ENCODE results near the gene ATP10A.
A peak's percentile ranks its signal among the peaks of the same experiment; 100 is the strongest.
"Not testable (repeated sequence)": the region's sequence is repeated elsewhere in the genome, so short reads cannot be mapped to it uniquely, and the experiment has no call there.

Gene ATP10A

DNA sequence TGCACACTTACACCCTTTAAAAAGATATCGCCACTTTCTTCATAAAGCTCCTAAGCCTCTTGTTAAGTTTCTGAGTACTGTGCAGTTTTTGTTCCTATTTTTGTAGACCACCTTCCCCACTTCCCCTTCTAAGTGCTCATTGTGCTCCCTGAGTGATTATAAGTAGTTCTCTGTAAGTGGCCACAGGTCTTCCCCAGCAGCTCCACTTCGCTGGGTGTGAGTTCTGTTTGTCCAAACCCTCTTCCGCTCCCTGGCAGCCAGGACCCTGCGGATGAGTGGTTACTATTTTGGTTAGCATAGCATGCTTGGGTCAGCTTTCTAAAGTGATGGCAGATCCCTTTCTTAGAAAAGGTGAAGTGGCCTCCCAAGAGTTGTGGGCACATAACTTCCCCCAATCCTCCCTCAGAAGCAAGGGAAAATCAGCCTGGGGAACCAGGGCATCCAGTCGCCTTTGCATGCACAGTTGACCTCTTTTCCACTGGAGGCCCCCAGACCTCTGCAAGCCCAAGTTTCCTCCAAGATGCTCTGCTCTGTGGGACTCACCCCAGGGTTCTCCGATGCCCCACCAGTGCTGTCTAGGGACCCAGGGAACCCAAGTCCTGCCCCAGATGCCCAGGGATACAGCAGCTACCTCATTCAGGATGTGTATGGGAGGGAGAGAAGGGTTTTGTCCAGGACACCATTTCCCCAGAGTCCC, 69.6 kb downstream of the ATP10A start:
- no peak for DNase-seq

- no peak for DNase-seq
Observed at GRCh38 chr15:25792128-25792527, 71.0 kb downstream of the ATP10A start.

- DNase-seq = no peak
Observed at GRCh38 chr15:25790000-25790660, 73.0 kb downstream of the ATP10A start.

DNA sequence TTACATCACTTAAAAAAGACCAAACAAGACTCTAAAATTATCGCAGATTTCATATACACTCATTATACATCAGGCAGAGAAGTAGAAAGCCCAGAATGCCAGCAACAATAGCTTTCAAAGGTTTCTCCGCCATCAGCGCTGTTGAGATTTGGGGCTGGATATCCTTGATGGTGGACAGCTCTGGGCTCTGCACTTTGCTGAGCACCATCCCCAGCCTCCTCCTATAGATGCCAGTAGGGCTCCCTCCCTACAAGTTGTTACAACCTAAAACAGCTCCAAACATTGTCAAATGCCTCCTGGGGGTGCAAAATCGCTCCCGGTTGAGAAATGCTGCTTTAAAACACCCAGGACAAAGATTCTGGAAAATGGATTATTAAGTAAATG, 73.5 kb downstream of the ATP10A start:
- DNase-seq = no peak

DNA sequence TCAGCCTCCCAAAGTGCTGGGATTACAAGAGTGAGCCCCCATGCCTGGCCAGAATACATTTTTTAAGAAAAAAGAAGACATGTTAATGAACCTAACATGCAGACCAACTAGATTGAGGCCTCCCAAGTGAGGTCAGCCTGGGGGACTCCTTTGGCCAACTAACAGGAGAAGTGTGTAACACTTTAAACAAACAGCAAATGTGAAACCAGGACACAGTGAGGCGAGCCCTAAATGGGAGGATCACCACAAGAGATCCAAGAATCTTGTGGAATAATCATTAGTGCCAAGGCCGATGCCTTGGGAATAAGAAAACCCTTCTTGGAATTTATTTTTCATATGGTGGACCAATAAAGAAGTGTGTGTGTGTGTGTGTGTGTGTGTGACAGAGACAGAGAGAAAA, 73.9 kb downstream of the ATP10A start:
- DNase-seq = no peak

GRCh38 chr15:25787855-25788520, 75.1 kb downstream of the ATP10A start:
- DNase-seq = no peak

DNA sequence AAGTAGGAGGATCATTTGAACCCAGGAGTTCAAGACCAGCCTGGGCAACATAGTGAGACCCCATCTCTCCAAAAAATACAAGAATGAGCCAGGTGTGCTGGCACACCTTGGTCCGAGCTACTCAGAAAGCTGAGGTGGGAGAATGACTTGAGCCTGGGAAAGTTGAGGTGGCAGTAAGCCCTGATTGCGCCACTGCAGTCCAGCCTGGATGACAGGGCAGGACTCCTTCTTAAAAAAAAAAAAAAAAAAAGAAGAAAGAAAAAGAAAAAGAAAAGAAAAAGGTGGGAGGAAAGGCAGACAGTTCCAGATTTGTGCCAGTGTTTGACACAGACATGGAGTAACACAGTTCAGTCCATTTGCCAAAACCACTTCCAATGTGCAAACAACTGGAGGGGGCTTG, 75.7 kb downstream of the ATP10A start:
- no peak for DNase-seq

DNA sequence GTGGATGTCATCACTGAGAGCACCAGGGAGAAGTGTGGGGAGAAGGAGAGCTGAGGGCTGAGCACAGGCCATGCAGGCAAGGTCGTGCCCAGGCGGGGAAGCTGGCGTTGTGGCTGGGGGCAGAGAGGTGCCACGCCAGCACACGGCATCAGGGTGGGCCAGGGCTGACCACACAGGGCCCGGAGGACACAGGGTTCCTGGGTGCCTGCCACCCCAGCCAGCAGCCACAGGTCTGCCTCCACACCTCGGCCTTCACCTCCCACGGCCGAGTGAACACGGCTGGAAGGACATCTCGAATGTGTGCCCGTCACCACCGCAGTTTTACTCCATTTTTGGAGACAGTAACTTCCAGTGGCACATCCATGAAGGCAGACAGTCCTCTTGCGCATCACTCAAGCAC, 77.1 kb downstream of the ATP10A start:
- no peak for DNase-seq

GRCh38 chr15:25785641-25786025, 77.5 kb downstream of the ATP10A start:
- no peak for DNase-seq

- no peak for DNase-seq
Observed at GRCh38 chr15:25784876-25785640, 78.1 kb downstream of the ATP10A start.

DNA sequence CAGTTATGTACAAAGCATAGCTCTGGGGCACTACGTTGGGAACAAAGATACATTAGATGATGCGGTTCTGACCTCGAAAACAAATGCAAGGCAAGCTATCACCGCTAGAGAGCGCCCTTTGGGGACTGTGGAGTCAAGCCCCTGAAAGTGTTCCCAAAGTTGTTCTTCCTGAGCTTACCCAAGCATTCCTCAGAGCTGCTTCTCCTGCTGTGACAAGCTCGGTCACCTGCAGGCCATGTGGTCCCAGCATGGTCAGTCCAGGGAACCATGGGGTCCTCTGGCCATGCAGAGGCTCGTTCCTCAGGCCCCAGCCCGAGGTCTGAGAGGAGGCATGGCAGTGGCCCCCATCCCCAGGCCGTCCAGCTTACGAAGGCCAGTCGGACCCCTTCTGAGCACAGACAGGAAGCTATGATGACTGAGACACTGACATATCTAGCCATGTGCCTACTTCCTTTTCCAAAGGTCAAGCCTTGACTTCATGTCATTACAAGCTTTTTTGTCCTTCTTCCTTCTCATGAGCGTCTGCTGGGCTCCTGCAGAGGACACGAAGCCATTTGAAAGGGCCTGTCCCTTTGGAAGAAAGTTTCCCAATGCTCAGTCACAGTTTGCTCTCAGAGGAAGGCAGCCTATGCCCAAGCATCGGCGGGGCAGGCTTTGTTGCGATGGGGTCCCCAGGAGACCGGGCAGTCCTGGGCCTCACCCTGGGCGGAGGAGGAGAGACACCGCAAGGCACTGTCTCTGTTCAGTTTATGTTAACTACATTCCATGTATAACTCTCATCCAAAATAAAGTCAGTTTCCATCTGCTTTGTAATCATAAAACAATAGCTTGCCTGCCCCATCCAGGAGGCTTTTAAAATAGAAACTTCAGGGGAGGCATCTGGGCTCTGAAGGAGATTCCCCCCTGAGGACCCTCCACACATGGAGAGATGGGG, 79.3 kb downstream of the ATP10A start:
- no peak for DNase-seq

GRCh38 chr15:25783134-25783533, 80.0 kb downstream of the ATP10A start:
- DNase-seq = no peak

- DNase-seq = no peak
Observed at GRCh38 chr15:25780479-25781255, 82.5 kb downstream of the ATP10A start.

DNA sequence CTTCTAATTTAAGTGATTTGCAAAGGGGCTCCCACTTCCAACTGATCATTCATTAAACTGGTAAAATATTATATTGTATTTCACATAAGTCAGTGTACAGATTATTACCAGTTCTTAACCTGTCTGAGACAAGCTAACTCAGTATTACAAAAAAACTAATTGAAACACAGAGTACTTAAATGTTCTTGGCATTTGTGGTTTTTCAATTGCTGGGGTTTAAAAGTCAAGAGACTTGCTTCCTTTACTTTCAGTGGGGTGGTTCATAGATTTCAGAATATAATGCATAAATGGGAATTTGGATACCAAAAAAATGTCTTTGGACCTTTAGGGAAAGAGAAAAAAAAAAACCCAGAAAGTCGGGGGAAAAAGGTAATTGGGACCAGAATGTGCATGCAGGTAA, 85.0 kb downstream of the ATP10A start:
- no peak for DNase-seq

DNA sequence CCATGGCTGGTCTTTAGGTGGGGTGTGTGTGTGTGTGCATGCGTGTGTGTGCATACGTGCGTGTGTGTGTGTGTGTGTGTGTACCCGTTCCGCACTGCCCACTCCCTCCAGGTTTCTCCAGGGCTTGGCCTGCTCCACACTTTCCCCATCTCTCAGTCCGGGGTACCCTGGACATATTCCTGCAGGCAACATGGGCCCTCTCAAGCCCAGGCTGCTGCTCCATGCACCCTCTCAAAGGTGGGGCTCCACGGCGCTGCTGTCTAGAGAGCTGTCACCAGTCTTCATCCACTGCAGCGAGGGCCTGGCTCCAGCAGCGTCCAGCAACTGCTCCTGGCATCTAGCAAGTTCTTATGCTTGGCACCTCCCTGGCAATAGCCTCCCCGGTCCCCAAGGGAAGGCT, 86.1 kb downstream of the ATP10A start:
- DNase-seq = no peak

DNA sequence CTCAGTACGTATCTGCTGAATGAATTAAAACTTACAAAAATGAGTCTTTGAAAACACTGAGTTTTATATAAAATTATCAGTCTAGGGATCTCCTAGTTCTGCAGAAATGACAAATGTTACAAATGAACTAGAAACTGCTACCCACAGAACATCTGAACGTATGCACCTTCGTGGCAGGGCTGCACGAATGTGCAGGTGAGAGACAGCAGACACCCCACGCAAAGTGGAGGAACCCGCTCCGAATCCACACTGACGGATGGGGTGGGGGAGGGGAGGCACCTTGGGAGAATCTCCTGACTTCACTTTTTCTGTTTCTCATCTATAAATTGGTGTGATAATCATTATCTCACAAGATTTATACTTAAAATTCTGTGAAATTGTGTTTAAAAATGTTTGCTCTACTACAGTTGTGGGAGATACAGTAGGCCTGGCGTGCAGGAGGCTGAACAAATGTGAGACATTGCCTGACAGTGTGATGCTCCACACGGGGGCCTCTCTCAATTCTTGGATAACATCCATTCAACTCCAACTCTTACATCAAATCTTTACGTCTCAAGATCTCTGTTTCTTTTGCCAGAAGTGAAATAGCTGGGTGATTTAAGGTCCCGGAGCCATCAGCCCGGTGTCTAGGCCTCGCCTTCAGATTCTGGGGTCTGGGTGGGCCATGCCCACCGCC, 86.9 kb downstream of the ATP10A start:
- DNase-seq = no peak

DNA sequence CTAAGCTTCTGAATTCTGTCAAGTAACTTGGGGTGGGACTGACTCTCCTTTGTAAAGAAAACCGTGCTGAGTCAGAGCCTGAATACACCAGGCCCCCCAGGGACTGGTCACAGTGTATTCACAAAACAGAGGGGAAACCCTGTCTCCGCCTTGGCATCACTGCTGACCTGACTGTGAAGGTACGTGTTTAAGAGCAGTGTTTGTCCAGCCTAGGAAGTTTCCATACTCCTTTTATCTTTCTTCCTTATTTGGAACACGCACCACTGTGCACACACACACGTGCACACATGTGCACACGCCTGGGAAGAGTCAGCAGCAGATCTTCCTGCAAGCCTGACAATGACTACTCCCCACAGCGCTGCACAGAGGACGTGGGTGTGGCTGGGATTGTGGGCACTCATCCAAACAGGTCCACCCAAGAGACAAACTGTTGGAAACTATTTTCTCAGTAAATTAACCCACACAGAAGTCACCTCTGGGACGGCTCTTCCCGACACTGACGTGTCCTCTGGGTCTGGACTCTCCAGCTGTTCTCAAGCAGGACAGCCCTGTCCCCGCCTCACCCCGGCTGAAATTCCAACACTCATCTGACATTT, 87.7 kb downstream of the ATP10A start:
- peak; percentile 10 for DNase-seq

DNA sequence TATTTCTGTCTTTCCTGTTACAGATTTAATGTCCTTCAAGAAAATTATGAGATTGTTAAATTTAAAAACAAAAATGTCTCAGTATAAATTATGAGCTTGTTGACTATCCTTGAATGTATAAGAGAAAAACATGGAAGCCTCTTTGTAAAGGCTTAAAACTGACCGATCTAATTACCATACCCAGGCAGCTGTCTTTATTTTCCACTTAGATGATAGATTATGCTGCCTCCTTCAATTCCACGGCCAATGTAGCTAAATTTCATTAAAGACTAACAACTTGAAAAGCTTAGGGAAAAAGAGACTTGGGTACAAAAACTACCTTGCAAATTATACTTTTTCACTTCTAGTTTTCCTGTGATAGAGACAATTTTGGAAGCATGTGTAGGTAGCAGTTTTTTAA, 88.3 kb downstream of the ATP10A start:
- DNase-seq = no peak

DNA sequence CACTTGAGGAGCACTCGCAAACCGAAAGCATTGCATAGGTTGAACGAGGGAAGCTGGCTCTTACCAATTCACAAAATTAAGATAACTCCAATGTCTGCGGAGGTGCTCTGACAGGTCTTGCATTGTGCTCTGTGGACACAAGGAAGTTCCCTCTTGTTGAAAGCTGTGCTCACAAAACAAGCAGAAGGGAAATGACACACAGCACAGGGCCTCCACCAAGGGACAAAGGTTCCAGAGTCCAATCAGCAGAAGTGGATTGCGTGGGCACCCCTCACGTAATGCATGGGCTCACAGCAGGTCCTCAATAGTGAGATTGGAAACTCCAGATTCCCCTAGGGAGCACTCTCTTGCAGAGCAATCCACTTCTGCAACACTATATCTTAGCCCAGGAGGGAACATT, 89.9 kb downstream of the ATP10A start:
- no peak for DNase-seq

DNA sequence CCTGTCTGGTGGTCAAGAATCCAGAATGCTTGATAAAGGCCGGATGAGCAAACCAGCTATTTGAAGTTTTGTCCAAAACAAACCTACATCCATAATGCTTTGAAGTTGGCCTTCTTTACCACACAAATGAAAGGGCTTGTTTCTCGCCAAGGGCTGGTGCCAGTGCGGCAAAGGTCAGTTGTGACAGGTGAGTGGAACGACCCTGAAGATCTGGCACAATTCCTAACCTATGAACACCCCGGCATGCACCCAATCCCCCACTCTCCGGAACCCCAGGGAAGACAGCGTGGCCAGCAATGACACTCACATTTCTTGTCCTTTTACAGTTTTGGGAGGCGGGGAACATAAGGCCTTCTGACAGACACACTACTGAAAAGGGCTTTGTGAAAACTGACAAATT, 90.6 kb downstream of the ATP10A start:
- no peak for DNase-seq

DNA sequence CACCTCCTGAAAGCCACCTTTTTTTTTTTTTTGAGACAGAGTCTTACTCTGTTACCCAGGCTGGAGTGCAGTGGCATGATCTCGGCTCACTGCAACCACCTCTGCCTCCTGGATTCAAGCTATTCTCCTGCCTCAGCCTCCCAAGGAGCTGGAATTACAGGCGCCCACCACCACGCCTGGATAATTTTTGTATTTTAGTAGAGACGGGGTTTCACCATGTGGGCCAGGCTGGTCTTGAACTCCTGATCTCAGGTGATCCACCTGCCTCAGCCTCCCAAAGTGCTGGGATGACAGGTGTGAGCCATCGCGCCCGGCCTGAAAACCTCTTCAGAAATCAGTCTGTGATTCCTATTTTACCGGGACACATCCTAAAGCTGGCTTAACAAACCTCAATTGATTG, 91.4 kb downstream of the ATP10A start:
- not testable (repeated sequence) for DNase-seq
